IMR-90 (cell line): Measurements from ENCODE around the gene ARVCF. TPM values are rescaled to one million over a fixed set of nuclear protein-coding genes. Genes with fewer than 3 reads are reported as not detected.
A peak's percentile ranks its signal among the peaks of the same experiment; 100 is the strongest.

Experiments used
- ATAC-seq: fragments of 200-7000 bp; cut with Tn5 transposase; 2 replicates; pipeline ENCODE4 v1.9.1; 2020; ENCODE audit warnings: low read depth, mild to moderate bottlenecking, moderate library complexity
- BruUV-seq: library from RNA; stranded (reverse); fragments of 400-500 nt; replicated peaks from 2 replicates; lab custom pipeline; 2021; lab: Mats Ljungman, UMichigan
- CTCF ChIA-PET: fragments of 300-600 bp; formaldehyde crosslinking; extraction: SDS; loops from one replicate; lab custom pipeline; 2021; ENCODE audit warnings: antibody characterized with exemption; lab: Yijun Ruan, JAX
- POLR2A ChIA-PET: fragments of 300-600 bp; sonication (Branson Sonifier 250); formaldehyde crosslinking; loops from one replicate; lab custom pipeline; 2022; ENCODE audit warnings: antibody characterized with exemption; ENCODE audit not compliant: unreplicated experiment; lab: Charles Lee
- DNase-seq: peaks from one replicate; pipeline ENCODE4 v3.0.0; 2013
- H2AFZ ChIP-seq: replicated peaks from 2 replicates; pipeline ENCODE3; 2013; ENCODE audit warnings: low read length, mild to moderate bottlenecking; ENCODE audit not compliant: poor library complexity
- H2AK5ac ChIP-seq: 2 replicates; pipeline ENCODE4 v1.6.1; 2013; ENCODE audit warnings: low read depth, low read length, inconsistent platforms
- H2AK9ac ChIP-seq: replicated peaks from 2 replicates; pipeline ENCODE3; 2013; ENCODE audit warnings: mild to moderate bottlenecking, low read depth, low read length, moderate library complexity; ENCODE audit not compliant: poor library complexity
- H2BK120ac ChIP-seq: 2 replicates; pipeline ENCODE4 v1.6.1; 2013; ENCODE audit warnings: low read depth, low read length, inconsistent platforms
- H2BK15ac ChIP-seq: 3 replicates; pipeline ENCODE4 v1.6.1; 2013; ENCODE audit warnings: low read depth, low read length, inconsistent platforms
- H2BK20ac ChIP-seq: 2 replicates; pipeline ENCODE4 v1.6.1; 2013; ENCODE audit warnings: low read depth, mild to moderate bottlenecking, inconsistent platforms, low read length, moderate library complexity
- H2BK5ac ChIP-seq: 2 replicates; pipeline ENCODE4 v1.6.1; 2013; ENCODE audit warnings: mild to moderate bottlenecking, low read depth, low read length, inconsistent platforms; ENCODE audit not compliant: poor library complexity, severe bottlenecking
- H3K14ac ChIP-seq: replicated peaks from 2 replicates; pipeline ENCODE4 v1.6.1; 2013; ENCODE audit warnings: low read depth, low read length, inconsistent platforms
- H3K18ac ChIP-seq: 2 replicates; pipeline ENCODE4 v1.6.1; 2013; ENCODE audit warnings: low read depth, low read length, control low read depth
- H3K23ac ChIP-seq: 2 replicates; pipeline ENCODE4 v1.6.1; 2013; ENCODE audit warnings: low read depth, low read length, inconsistent platforms
- H3K27ac ChIP-seq: 2 replicates; pipeline ENCODE4 v1.5.1; 2013; ENCODE audit warnings: mild to moderate bottlenecking, control low read depth, low read length; ENCODE audit not compliant: insufficient read depth
- H3K27me3 ChIP-seq: 2 replicates; pipeline ENCODE4 v1.6.1; 2013; ENCODE audit warnings: low read length; ENCODE audit not compliant: control insufficient read depth, insufficient read depth
- H3K36me3 ChIP-seq: 2 replicates; pipeline ENCODE4 v1.6.1; 2013; ENCODE audit warnings: low read length, mixed read lengths; ENCODE audit not compliant: control insufficient read depth, insufficient read depth
- H3K4ac ChIP-seq: 2 replicates; pipeline ENCODE4 v1.6.1; 2013; ENCODE audit warnings: low read depth, low read length, inconsistent platforms
- H3K4me1 ChIP-seq: 2 replicates; pipeline ENCODE4 v1.6.1; 2013; ENCODE audit warnings: low read length, mixed read lengths; ENCODE audit not compliant: control insufficient read depth, insufficient read depth
- H3K4me2 ChIP-seq: 2 replicates; pipeline ENCODE4 v1.6.1; 2013; ENCODE audit warnings: low read depth, mild to moderate bottlenecking, control low read depth, low read length, moderate library complexity
- H3K4me3 ChIP-seq: 2 replicates; pipeline ENCODE4 v1.5.1; 2013; ENCODE audit warnings: low read depth, mild to moderate bottlenecking, control low read depth, low read length, moderate library complexity; ENCODE audit not compliant: insufficient read depth
- H3K56ac ChIP-seq: 2 replicates; pipeline ENCODE4 v1.6.1; 2013; ENCODE audit warnings: low read length, inconsistent platforms; ENCODE audit not compliant: insufficient read depth; ENCODE audit errors: extremely low read depth
- H3K79me1 ChIP-seq, 2 experiments: 2 replicates each; pipeline ENCODE4 v1.6.1; 2013; ENCODE audit warnings: low read length in 2 of 2, inconsistent platforms in 1 of 2, low read depth in 1 of 2
- H3K9ac ChIP-seq: 2 replicates; pipeline ENCODE4 v1.6.1; 2013; ENCODE audit warnings: low read depth, low read length, control low read depth
- H3K9me1 ChIP-seq: 2 replicates; pipeline ENCODE4 v1.6.1; 2013; ENCODE audit warnings: low read length, inconsistent platforms; ENCODE audit not compliant: insufficient read depth
- H3K9me3 ChIP-seq: 2 replicates; pipeline ENCODE4 v1.6.1; 2013; ENCODE audit warnings: low read length; ENCODE audit not compliant: control insufficient read depth, insufficient read depth
- H4K20me1 ChIP-seq: 2 replicates; pipeline ENCODE4 v1.6.1; 2013; ENCODE audit warnings: low read length, inconsistent platforms; ENCODE audit not compliant: insufficient read depth
- H4K5ac ChIP-seq: 2 replicates; pipeline ENCODE4 v1.6.1; 2013; ENCODE audit warnings: mild to moderate bottlenecking, low read depth, low read length, control low read depth
- H4K8ac ChIP-seq, 2 experiments: 2 replicates each; pipeline ENCODE4 v1.6.1; 2013; ENCODE audit warnings: low read depth in 2 of 2, low read length in 2 of 2, control low read depth in 1 of 2, inconsistent platforms in 1 of 2
- H4K91ac ChIP-seq: 2 replicates; pipeline ENCODE4 v1.6.1; 2013; ENCODE audit warnings: low read depth, low read length, inconsistent platforms; ENCODE audit not compliant: insufficient read depth
- CEBPB ChIP-seq: IDR thresholded peaks from 2 replicates; pipeline ENCODE4 v1.6.1; 2012; ENCODE audit warnings: low read depth, low read length, improper control_type of control experiment
- POLR2A ChIP-seq: IDR thresholded peaks from 2 replicates; pipeline ENCODE4 v1.6.1; 2012; ENCODE audit warnings: mild to moderate bottlenecking, low read depth, low read length
- RAD21 ChIP-seq: IDR thresholded peaks from 2 replicates; pipeline ENCODE4 v1.6.1; 2012; ENCODE audit warnings: low read length, improper control_type of control experiment
- WGBS, 2 experiments: methylation state at CpG; one replicate each; pipeline versions ENCODE4 v1.1.5 to v1.1.7; 2013; ENCODE audit warnings: missing lambda C conversion rate in 2 of 2; ENCODE audit not compliant: insufficient read length in 1 of 2; ENCODE audit errors: extremely low coverage in 2 of 2; 5-methylcytosine and 5-hydroxymethylcytosine counted together
- dilution Hi-C: fragments of 300-500 bp; cut with HindIII; formaldehyde crosslinking; loops from one replicate; pipeline ENCODE4 v1.14.3; 2018; ENCODE audit warnings: low sequenced_read_pairs; ENCODE audit not compliant: unreplicated experiment
- in situ Hi-C: fragments of 300-500 bp; cut with MboI; formaldehyde crosslinking; loops from 3 replicates; pipeline ENCODE4 v1.14.3; 2019; ENCODE audit warnings: low sequenced_read_pairs, inconsistent platforms, mixed read lengths
- intact Hi-C: fragments of 100-400 bp; cut with micrococcal nuclease; formaldehyde crosslinking; loops from 2 replicates; pipeline ENCODE4 v1.10.0; 2022
- polyA plus RNA-seq, 3 experiments: library from polyadenylated mRNA; depleted of rRNA; stranded (reverse); fragments of >200 nt; gene quantifications; 2 replicates each; pipeline ENCODE4 v1.2.3, GENCODE V29; 2012; ENCODE audit warnings: low replicate concordance in 1 of 3
- total RNA-seq: library from RNA; depleted of rRNA; stranded (reverse); fragments of >200 nt; gene quantifications from 2 replicates; pipeline ENCODE4 v1.2.3, GENCODE V29; 2012

ARVCF gene
- total and polyA plus RNA-seq, 2 of the 4 experiments (the other 2 are of a cell fraction), result 8.6 to 14.1 TPM

DNA sequence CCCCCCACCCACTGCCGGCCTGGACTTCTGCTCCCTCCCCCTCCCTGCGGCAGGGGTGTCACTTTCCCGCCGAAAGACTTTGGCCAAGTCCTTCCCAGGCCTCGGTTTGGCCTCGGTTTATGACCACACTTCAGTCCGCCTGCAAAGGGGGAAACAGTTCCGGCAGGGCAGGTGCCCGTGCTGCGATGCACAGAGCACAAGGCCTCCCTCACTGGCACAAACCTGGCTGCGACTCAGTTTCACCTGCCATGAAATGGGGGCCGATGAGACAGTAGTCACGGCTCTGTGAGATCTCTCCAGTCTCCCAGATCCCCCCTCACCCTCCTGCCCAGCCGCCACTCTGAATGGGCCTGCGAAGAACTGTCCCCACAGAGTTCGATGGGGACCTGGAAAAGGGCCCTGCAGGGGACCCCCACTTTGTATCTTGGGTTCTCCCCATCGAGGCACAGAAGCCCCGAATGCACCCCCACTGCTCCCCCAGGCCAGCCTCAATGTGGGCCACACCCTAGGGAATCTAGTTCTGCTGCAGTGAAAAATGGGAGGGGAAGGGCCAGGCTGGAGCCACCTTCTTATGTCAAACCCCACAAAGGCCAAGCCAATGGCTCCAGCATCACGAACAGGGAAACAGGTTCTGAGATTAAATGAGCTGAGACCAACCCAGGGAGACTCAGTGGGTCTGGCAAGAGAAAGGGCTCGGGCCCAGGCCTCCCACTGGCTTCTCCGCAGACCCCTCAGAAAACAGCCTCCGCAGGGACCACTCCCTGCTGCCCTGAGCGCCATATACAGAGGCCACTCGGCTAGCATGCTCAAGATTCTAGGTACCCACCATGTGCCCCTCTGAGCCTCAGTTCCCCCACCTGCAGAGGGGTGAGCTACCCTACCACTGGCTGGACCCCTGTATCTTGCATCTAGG, 29.0 kb downstream of the ARVCF start:
- H3K9ac ChIP-seq, result no peak overlapping the region
- H2AK9ac ChIP-seq, result peak overlapping the region; percentile 9
- H2AFZ ChIP-seq, result no peak overlapping the region
- no peak overlapping the region for H3K23ac ChIP-seq
- H3K4ac ChIP-seq, result no peak overlapping the region
- DNase-seq, result no peak
- in situ Hi-C loops (no loop called here), intact Hi-C loops (no loop called here), dilution Hi-C loops (no loop called here)
- WGBS, 2 experiments, result 70% methylated on average over 17 of the region's 24 CpGs; no CpG with 5 or more reads in 1 of the 2 experiments
- ChIA-PET POLR2A (no interaction called here), CTCF (interaction anchor here (1.3 to 1.4 kb wide), 2 partner anchors 26 kb away, joined by 3 to 5 read pairs; no protein-coding TSS in a partner anchor)
- TF ChIP-seq POLR2A (no peak), RAD21 (no peak), CEBPB (no peak)
- no peak overlapping the region for H2BK5ac ChIP-seq
- no peaks in the 10 kb centered on the region for H3K27me3 ChIP-seq
- peaks cover 18% of the 10 kb centered on the region; the same call in 1 of the 2 replicates for H4K20me1 ChIP-seq
- no peak overlapping the region for H3K14ac ChIP-seq
- H3K79me1 ChIP-seq, result peaks cover 4 to 32% of the 10 kb centered on the region in 2 experiments; a peak in 3 of 4 replicates
- no peak overlapping the region for H2BK120ac ChIP-seq
- no peak overlapping the region for H4K5ac ChIP-seq
- no peak overlapping the region for H3K18ac ChIP-seq
- BruUV-seq, result no TSS peak
- H2BK15ac ChIP-seq, result no peak overlapping the region
- H4K91ac ChIP-seq, result no peak overlapping the region
- H3K56ac ChIP-seq, result no peak overlapping the region
- H4K8ac ChIP-seq, result 0 out of 4 replicates have a peak overlapping the region, but pooled peaks of 1 of the 2 experiments have one; percentile 42
- no peak for ATAC-seq
- H3K36me3 ChIP-seq, result no peaks in the 10 kb centered on the region
- peak overlapping the region; percentile 67; the same call in 1 of the 2 replicates for H2AK5ac ChIP-seq
- H3K27ac ChIP-seq, result no peak overlapping the region
- no peak overlapping the region for H2BK20ac ChIP-seq
- peaks cover 21% of the 10 kb centered on the region for H3K4me1 ChIP-seq
- H3K4me3 ChIP-seq, result no peak overlapping the region
- no peak overlapping the region for H3K4me2 ChIP-seq
- H3K9me3 ChIP-seq, result no peaks in the 10 kb centered on the region
- peaks cover 17% of the 10 kb centered on the region for H3K9me1 ChIP-seq
